ENCODE data around the gene TANC1. TPM values are rescaled to one million over a fixed set of nuclear protein-coding genes. Genes with fewer than 3 reads are reported as not detected.

TANC1 gene
- total RNA-seq = 0.33 and 0.37 TPM in 2 replicates

GRCh38 chr2:158968396-158969161 lies at the start of gene TANC1:
TSS of gene TANC1 (plus strand) at chr2:158968640. CDS start at chr2:159065911, 97,271 bp downstream.
- peak within 1 kb of the TSS; percentile 85 for H3K4me3 Mint-ChIP-seq
- intact Hi-C loops (cut with micrococcal nuclease) = no loop called here
- DNase-seq = peak; percentile 90
- no peak within 1 kb of the TSS for H3K27ac Mint-ChIP-seq
- peaks cover 14% of the 10 kb centered on the region for H3K4me1 Mint-ChIP-seq
- H3K27me3 Mint-ChIP-seq = peaks cover 76% of the 10 kb centered on the region
- H3K9me3 Mint-ChIP-seq = no peaks in the 10 kb centered on the region
- H3K36me3 Mint-ChIP-seq (ENCODE audit: low read depth) = no peaks in the 10 kb centered on the region

- H3K36me3 Mint-ChIP-seq (ENCODE audit: low read depth) = no peaks in the 10 kb centered on the region
- no peak for DNase-seq
- H3K27me3 Mint-ChIP-seq = peaks cover 6% of the 10 kb centered on the region
- no peaks in the 10 kb centered on the region for H3K9me3 Mint-ChIP-seq
- H3K27ac Mint-ChIP-seq = no peak overlapping the region
- no peak overlapping the region for H3K4me3 Mint-ChIP-seq
- intact Hi-C loops (cut with micrococcal nuclease) = no loop called here
- H3K4me1 Mint-ChIP-seq = no peaks in the 10 kb centered on the region
Observed at GRCh38 chr2:158921599-158922408, 46.6 kb upstream of the TANC1 start.

- Mint-ChIP-seq H3K27me3 (peaks cover 6% of the 10 kb centered on the region), H3K4me3 (no peak overlapping the region), H3K9me3 (no peaks in the 10 kb centered on the region), H3K27ac (no peak overlapping the region), H3K36me3 (ENCODE audit: low read depth) (no peaks in the 10 kb centered on the region), H3K4me1 (no peaks in the 10 kb centered on the region)
- no peak for DNase-seq
- intact Hi-C loops (cut with micrococcal nuclease) = no loop called here
Observed at GRCh38 chr2:158922601-158923000, 45.8 kb upstream of the TANC1 start.

- Mint-ChIP-seq H3K36me3 (ENCODE audit: low read depth) (no peaks in the 10 kb centered on the region), H3K9me3 (no peaks in the 10 kb centered on the region), H3K4me1 (no peaks in the 10 kb centered on the region), H3K27me3 (peaks cover 6% of the 10 kb centered on the region), H3K27ac (no peak overlapping the region), H3K4me3 (no peak overlapping the region)
- intact Hi-C loops (cut with micrococcal nuclease) = no loop called here
- no peak for DNase-seq
Observed at GRCh38 chr2:158923180-158923594, 45.3 kb upstream of the TANC1 start.

GRCh38 chr2:158923641-158924040 lies 44.8 kb upstream of the TANC1 start:
- Mint-ChIP-seq H3K9me3 (no peaks in the 10 kb centered on the region), H3K4me3 (no peak overlapping the region), H3K27me3 (peaks cover 6% of the 10 kb centered on the region), H3K36me3 (ENCODE audit: low read depth) (no peaks in the 10 kb centered on the region), H3K27ac (no peak overlapping the region), H3K4me1 (no peaks in the 10 kb centered on the region)
- no peak for DNase-seq
- intact Hi-C loops (cut with micrococcal nuclease) = no loop called here

GRCh38 chr2:158926478-158926948 lies 41.9 kb upstream of the TANC1 start:
- H3K4me1 Mint-ChIP-seq = peaks cover 5% of the 10 kb centered on the region
- no peaks in the 10 kb centered on the region for H3K9me3 Mint-ChIP-seq
- intact Hi-C loops (cut with micrococcal nuclease) = no loop called here
- H3K4me3 Mint-ChIP-seq = no peak overlapping the region
- no peak overlapping the region for H3K27ac Mint-ChIP-seq
- no peaks in the 10 kb centered on the region for H3K36me3 Mint-ChIP-seq (ENCODE audit: low read depth)
- no peak for DNase-seq
- H3K27me3 Mint-ChIP-seq = peaks cover 6% of the 10 kb centered on the region

- intact Hi-C loops (cut with micrococcal nuclease) = no loop called here
- Mint-ChIP-seq H3K36me3 (ENCODE audit: low read depth) (no peaks in the 10 kb centered on the region), H3K9me3 (no peaks in the 10 kb centered on the region), H3K27ac (no peak overlapping the region), H3K4me3 (no peak overlapping the region), H3K27me3 (peaks cover 6% of the 10 kb centered on the region), H3K4me1 (peaks cover 5% of the 10 kb centered on the region)
- no peak for DNase-seq
Observed at GRCh38 chr2:158928515-158928914, 39.9 kb upstream of the TANC1 start.

- peaks cover 6% of the 10 kb centered on the region for H3K27me3 Mint-ChIP-seq
- H3K9me3 Mint-ChIP-seq = no peaks in the 10 kb centered on the region
- H3K4me3 Mint-ChIP-seq = no peak overlapping the region
- no peak overlapping the region for H3K27ac Mint-ChIP-seq
- no peaks in the 10 kb centered on the region for H3K36me3 Mint-ChIP-seq (ENCODE audit: low read depth)
- intact Hi-C loops (cut with micrococcal nuclease) = no loop called here
- H3K4me1 Mint-ChIP-seq = peaks cover 5% of the 10 kb centered on the region
- DNase-seq = no peak
Observed at GRCh38 chr2:158928965-158929364, 39.5 kb upstream of the TANC1 start.

- peaks cover 5% of the 10 kb centered on the region for H3K4me1 Mint-ChIP-seq
- no peak overlapping the region for H3K27ac Mint-ChIP-seq
- no peaks in the 10 kb centered on the region for H3K27me3 Mint-ChIP-seq
- no peak for DNase-seq
- H3K9me3 Mint-ChIP-seq = no peaks in the 10 kb centered on the region
- no peak overlapping the region for H3K4me3 Mint-ChIP-seq
- no peaks in the 10 kb centered on the region for H3K36me3 Mint-ChIP-seq (ENCODE audit: low read depth)
- intact Hi-C loops (cut with micrococcal nuclease) = no loop called here
Observed at GRCh38 chr2:158931572-158931971, 36.9 kb upstream of the TANC1 start.

- no peaks in the 10 kb centered on the region for H3K36me3 Mint-ChIP-seq (ENCODE audit: low read depth)
- intact Hi-C loops (cut with micrococcal nuclease) = no loop called here
- H3K9me3 Mint-ChIP-seq = no peaks in the 10 kb centered on the region
- peaks cover 5% of the 10 kb centered on the region for H3K4me1 Mint-ChIP-seq
- DNase-seq = no peak
- H3K27ac Mint-ChIP-seq = no peak overlapping the region
- no peak overlapping the region for H3K4me3 Mint-ChIP-seq
- no peaks in the 10 kb centered on the region for H3K27me3 Mint-ChIP-seq
Observed at GRCh38 chr2:158932131-158932645, 36.3 kb upstream of the TANC1 start.

GRCh38 chr2:158934170-158934569 lies 34.3 kb upstream of the TANC1 start:
- Mint-ChIP-seq H3K36me3 (ENCODE audit: low read depth) (no peaks in the 10 kb centered on the region), H3K4me1 (peaks cover 3% of the 10 kb centered on the region), H3K27ac (no peak overlapping the region), H3K4me3 (no peak overlapping the region), H3K9me3 (no peaks in the 10 kb centered on the region), H3K27me3 (no peaks in the 10 kb centered on the region)
- intact Hi-C loops (cut with micrococcal nuclease) = no loop called here
- no peak for DNase-seq

- intact Hi-C loops (cut with micrococcal nuclease) = no loop called here
- H3K27me3 Mint-ChIP-seq = no peaks in the 10 kb centered on the region
- no peak overlapping the region for H3K27ac Mint-ChIP-seq
- H3K36me3 Mint-ChIP-seq (ENCODE audit: low read depth) = no peaks in the 10 kb centered on the region
- H3K4me3 Mint-ChIP-seq = no peak overlapping the region
- no peaks in the 10 kb centered on the region for H3K4me1 Mint-ChIP-seq
- no peaks in the 10 kb centered on the region for H3K9me3 Mint-ChIP-seq
- no peak for DNase-seq
Observed at GRCh38 chr2:158935617-158936016, 32.8 kb upstream of the TANC1 start.

- Mint-ChIP-seq H3K4me1 (no peaks in the 10 kb centered on the region), H3K36me3 (ENCODE audit: low read depth) (no peaks in the 10 kb centered on the region), H3K27me3 (no peaks in the 10 kb centered on the region), H3K4me3 (no peak overlapping the region), H3K9me3 (no peaks in the 10 kb centered on the region), H3K27ac (no peak overlapping the region)
- intact Hi-C loops (cut with micrococcal nuclease) = no loop called here
- no peak for DNase-seq
Observed at GRCh38 chr2:158936978-158937377, 31.5 kb upstream of the TANC1 start.

- H3K4me3 Mint-ChIP-seq = no peak overlapping the region
- no peak overlapping the region for H3K27ac Mint-ChIP-seq
- no peaks in the 10 kb centered on the region for H3K9me3 Mint-ChIP-seq
- DNase-seq = no peak
- no peaks in the 10 kb centered on the region for H3K27me3 Mint-ChIP-seq
- H3K36me3 Mint-ChIP-seq (ENCODE audit: low read depth) = no peaks in the 10 kb centered on the region
- H3K4me1 Mint-ChIP-seq = no peaks in the 10 kb centered on the region
- intact Hi-C loops (cut with micrococcal nuclease) = no loop called here
Observed at GRCh38 chr2:158940356-158940755, 28.1 kb upstream of the TANC1 start.

Data from activated CD4-positive, alpha-beta T cell treated with anti-CD3 and anti-CD28 coated beads, Interleukin-2, amount 10 ng/mL, durations not matched to agents 24 days and 14 days (primary cell).